ENCODE measurements around the gene TMEM245.

GRCh38 chr9:109143881-109144562 is 24.3 kb upstream of the TMEM245 start:
- TF ChIP-seq EZH2 (IDR thresholded peaks at IDR 0.05; ENCODE audit: insufficient read depth, poor library complexity, severe bottlenecking) (no peak), EZH2phosphoT487 (IDR thresholded peaks at IDR 0.05; ENCODE audit: insufficient read depth, low read depth) (no peak)

Data from GM23248 (cell line).